Left lung (tissue), 10 donors: ENCODE data around the gene ASB2. TPM values are rescaled to one million over a fixed set of nuclear protein-coding genes. Genes with fewer than 3 reads are reported as not detected.
A peak's percentile ranks its signal among the peaks of the same experiment; 100 is the strongest.

Source experiments
- ATAC-seq: fragments of 200-7000 bp; cut with Tn5 transposase; one replicate; pipeline ENCODE4 v1.9.1; 2020; ENCODE audit warnings: moderate library complexity
- DNase-seq, 4 donors: peaks; one replicate each; pipeline ENCODE4 v3.0.0-alpha.2; 2013 to 2020
- H3K27ac ChIP-seq, 2 donors: fragments of 200-600 bp; sonication (generic) in 1 of 2; one replicate each; pipeline versions ENCODE4 v1.5.0 to v1.8.0; 2020 to 2021
- H3K27me3 ChIP-seq, 2 donors: fragments of 200-600 bp; sonication (generic) in 1 of 2; one replicate each; pipeline versions ENCODE4 v1.5.0 to v1.8.0; 2020 to 2021
- H3K36me3 ChIP-seq, 2 donors: fragments of 200-600 bp; sonication (generic) in 1 of 2; one replicate each; pipeline versions ENCODE4 v1.5.0 to v1.8.0; 2020 to 2021
- H3K4me1 ChIP-seq, 2 donors: fragments of 200-600 bp; one replicate each; pipeline ENCODE4 v1.8.0; 2021
- H3K4me3 ChIP-seq, 2 donors: fragments of 200-600 bp; sonication (generic) in 1 of 2; one replicate each; pipeline versions ENCODE4 v1.5.0 to v1.8.0; 2020 to 2021; ENCODE audit warnings: mild to moderate bottlenecking in 1 of 2
- H3K9me3 ChIP-seq, 2 donors: fragments of 200-600 bp; sonication (generic) in 1 of 2; one replicate each; pipeline versions ENCODE4 v1.5.0 to v1.8.0; 2020 to 2021
- CTCF ChIP-seq, 2 donors: fragments of 200-600 bp; sonication (generic) in 1 of 2; IDR thresholded peaks; one replicate each; pipeline versions ENCODE4 v1.5.0 to v1.8.0; 2021; ENCODE audit warnings: antibody characterized with exemption in 2 of 2
- intact Hi-C, 2 donors: fragments of 100-400 bp; cut with DNase I; formaldehyde crosslinking; loops; one replicate each; pipeline versions ENCODE4 v1.11.2 to v1.14.2; 2022
- polyA plus RNA-seq, 6 donors: library from polyadenylated mRNA; unstranded; fragments of 120-200 nt; gene quantifications; one replicate each; pipeline ENCODE4 v1.2.1, GENCODE V29; 2013; ENCODE audit not compliant: insufficient read length in 6 of 6
- total RNA-seq, 2 donors: library from RNA; stranded (reverse); fragmentation: NEBNext Ultra II Directional; extraction: Animal tissue kit (Norgen Biotek cat#: 25700); gene quantifications; one replicate each; pipeline ENCODE4 v1.2.1, GENCODE V29; 2021
- donor health status: DM: no; HTN: yes; CAD: no.
- donor health status: DM: no; HTN: no; CAD: no.

ASB2 gene
- total and polyA plus RNA-seq, 8 donors, result 0.81 to 3.2 (median 1.6) TPM

GRCh38 chr14:93953739-93954515 lies 22.4 kb downstream of the ASB2 start:
- Histone ChIP-seq H3K36me3 (no peaks in the 10 kb centered on the region), H3K9me3 (no peaks in the 10 kb centered on the region), H3K27me3 (peaks cover 0 to 7% of the 10 kb centered on the region in 2 donors), H3K27ac (no peak overlapping the region), H3K4me3 (no peak overlapping the region), H3K4me1 (peaks cover under 1 to 38% of the 10 kb centered on the region in 2 donors)
- no peak for ATAC-seq
- intact Hi-C loops, result no loop called here
- TF ChIP-seq CTCF (IDR thresholded peaks at IDR 0.05), result no peak
- DNase-seq, result peak in 1 of 4 donors; percentile 40

- DNase-seq (peak in 1 of 4 donors; percentile 34), ATAC-seq (no peak)
- TF ChIP-seq CTCF (IDR thresholded peaks at IDR 0.05), result no peak
- Histone ChIP-seq H3K27ac (no peak overlapping the region), H3K36me3 (no peaks in the 10 kb centered on the region), H3K27me3 (peaks cover 0 to 7% of the 10 kb centered on the region in 2 donors), H3K9me3 (no peaks in the 10 kb centered on the region), H3K4me1 (peaks cover 0 to 33% of the 10 kb centered on the region in 2 donors), H3K4me3 (no peak overlapping the region)
- intact Hi-C loops, result no loop called here
Measured at GRCh38 chr14:93953263-93953662, 23.1 kb downstream of the ASB2 start.

- peak in 1 of 4 donors; percentile 12 for DNase-seq
- no peaks in the 10 kb centered on the region for H3K36me3 ChIP-seq
- H3K4me3 ChIP-seq, result no peak overlapping the region
- ATAC-seq, result no peak
- peaks cover 0 to 7% of the 10 kb centered on the region in 2 donors for H3K27me3 ChIP-seq
- H3K9me3 ChIP-seq, result no peaks in the 10 kb centered on the region
- no peak for TF ChIP-seq CTCF (IDR thresholded peaks at IDR 0.05)
- intact Hi-C loops, result no loop called here
- no peak overlapping the region for H3K27ac ChIP-seq
- peaks cover 0 to 29% of the 10 kb centered on the region in 2 donors for H3K4me1 ChIP-seq
Measured at GRCh38 chr14:93952829-93953228, 23.5 kb downstream of the ASB2 start.

GRCh38 chr14:93951635-93952540 lies 24.5 kb downstream of the ASB2 start:
- H3K27me3 ChIP-seq, result peaks cover 0 to 13% of the 10 kb centered on the region in 2 donors
- H3K36me3 ChIP-seq, result no peaks in the 10 kb centered on the region
- DNase-seq, result peak in 1 of 4 donors; percentile 51
- H3K9me3 ChIP-seq, result no peaks in the 10 kb centered on the region
- intact Hi-C loops, result no loop called here
- no peak overlapping the region for H3K4me3 ChIP-seq
- ATAC-seq, result no peak
- H3K4me1 ChIP-seq, result peaks cover 0 to 27% of the 10 kb centered on the region in 2 donors
- no peak for TF ChIP-seq CTCF (IDR thresholded peaks at IDR 0.05)
- H3K27ac ChIP-seq, result no peak overlapping the region
